HG03095 (cell line): Measurements from ENCODE around the gene SYNGR3.

Experiments
- ATAC-seq: cut with Tn5 transposase; IDR thresholded peaks from one replicate; pipeline ENCODE4 v1.9.1; 2021; ENCODE audit warnings: moderate library complexity; ENCODE audit not compliant: unreplicated experiment

The SYNGR3 gene

DNA sequence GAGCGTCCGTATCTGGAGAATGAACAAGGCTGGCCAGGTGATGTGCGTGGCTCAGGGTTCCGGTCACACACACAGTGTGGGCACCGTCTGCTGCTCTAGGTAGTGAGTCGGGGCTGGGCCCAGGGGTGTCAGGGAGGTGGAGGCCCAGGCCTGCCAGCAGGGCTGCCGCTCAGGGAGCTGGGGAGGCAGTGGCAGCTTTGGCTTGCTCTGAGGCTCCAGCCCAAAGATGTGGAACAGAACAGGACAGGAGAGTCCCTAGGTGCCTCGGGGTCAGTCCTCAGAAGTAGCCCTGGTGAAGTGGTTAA lies 13.6 kb upstream of the SYNGR3 start:
- no peak for ATAC-seq

DNA sequence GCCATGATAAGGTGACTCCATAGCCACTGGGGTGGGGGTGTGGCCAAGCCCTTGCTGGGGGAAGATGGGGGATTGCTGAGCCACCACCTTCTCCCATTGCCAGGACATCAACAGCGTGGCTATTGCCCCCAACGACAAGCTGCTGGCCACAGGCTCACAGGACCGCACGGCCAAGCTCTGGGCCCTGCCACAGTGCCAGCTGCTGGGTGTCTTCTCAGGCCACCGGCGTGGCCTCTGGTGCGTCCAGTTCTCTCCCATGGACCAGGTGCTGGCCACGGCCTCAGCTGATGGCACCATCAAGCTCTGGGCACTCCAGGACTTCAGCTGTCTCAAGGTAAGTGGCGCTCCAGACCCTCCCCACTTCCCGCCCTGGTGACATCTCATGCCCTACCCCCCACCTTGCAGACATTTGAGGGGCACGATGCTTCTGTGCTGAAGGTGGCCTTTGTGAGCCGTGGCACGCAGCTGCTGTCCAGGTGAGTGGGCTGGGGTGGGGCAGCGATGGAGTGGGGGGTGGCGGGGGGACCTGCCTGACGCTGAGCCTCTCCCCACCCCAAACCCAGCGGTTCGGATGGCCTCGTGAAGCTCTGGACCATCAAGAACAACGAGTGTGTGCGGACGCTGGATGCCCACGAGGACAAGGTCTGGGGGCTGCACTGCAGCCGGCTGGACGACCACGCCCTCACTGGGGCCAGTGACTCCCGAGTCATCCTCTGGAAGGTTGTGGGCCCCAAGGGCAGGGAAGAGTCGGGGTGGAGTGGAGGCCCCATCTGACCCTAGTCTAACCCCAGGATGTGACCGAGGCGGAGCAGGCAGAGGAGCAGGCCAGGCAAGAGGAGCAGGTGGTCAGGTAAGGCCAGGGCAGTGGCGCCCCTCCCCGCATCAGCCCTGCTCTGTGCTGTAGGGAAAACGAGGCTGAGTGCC lies 12.6 kb upstream of the SYNGR3 start:
- no peak for ATAC-seq

DNA sequence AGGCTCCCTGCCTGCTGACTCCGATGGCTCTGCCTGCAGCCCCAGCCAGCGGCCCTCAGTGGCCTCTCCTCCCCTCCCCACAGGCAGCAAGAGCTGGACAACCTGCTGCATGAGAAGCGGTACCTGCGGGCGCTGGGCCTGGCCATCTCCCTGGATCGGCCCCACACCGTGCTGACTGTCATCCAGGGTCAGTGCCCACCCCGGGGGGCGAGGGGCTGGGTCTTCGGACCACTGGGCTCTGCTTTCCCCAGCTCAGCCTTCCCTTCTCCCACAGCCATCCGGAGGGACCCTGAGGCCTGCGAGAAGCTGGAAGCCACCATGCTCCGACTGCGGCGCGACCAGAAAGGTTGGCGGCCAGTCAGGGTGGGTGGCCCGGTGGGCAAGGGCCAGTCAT lies 11.9 kb upstream of the SYNGR3 start:
- no peak for ATAC-seq

DNA sequence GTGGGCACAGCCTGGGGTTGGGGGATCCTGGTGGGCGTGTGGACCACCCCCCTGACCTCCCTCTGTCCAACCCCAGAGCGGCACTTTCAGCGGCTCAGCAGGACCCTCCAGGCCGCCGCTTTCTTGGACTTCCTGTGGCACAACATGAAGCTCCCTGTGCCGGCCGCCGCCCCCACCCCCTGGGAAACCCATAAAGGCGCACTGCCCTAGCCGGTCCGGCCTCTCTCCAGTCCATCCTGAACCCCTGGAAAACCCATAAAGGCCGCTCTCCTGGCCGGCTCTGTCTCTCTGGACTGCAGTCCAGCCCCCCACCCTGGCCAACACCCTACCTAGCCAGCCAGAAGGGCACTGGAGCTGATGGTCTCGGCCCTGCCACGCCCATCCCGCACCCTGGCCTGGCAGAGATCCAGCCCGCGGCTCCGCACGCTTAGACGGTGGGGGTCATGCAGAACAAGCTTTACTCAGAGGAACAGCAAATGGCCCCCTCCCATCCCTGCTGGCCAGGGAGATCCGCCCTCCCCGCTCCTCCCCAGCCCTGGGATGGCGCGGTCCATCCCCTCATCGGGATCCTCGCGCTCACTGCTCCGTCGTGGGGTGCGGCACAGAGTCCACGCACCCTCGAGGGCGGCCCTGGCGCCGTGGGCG lies 11.2 kb upstream of the SYNGR3 start:
- ATAC-seq, result no peak

DNA sequence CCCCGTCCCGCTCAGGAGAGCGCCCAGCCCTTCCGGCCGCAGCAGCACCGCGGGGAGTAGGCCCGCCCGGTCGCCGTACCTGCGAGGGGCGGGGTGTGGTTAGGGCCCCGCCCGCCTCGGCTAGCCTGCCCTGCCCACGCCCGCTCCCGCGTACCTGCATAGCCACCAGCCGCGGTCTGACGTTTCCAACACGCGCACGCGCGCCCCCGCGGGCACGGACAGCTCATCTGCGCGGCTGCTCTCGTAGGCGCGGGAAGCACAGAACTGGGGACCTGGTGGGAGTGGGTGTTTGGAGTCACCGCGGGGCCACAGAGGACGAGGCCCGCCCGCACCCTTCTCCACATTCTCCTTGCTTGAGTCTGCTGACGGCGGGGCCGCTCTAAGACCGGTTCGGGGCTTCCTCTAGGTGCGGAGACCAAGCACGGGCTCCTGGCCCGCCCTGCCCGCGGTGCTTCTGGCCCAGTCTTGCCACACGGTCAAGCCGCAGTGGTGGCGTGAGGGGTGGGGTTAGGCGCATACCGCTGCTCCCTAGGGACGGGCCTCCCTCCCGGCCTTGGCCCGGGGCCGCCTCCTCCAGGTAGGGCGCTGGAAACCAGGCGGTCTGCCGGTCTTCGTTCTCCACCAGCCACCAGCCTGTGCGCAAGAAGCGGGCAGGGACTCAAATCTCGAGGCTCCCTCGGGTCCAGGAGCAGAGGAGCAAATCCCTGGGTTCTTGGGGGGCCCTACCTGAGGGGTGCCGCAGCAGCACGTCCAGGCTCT lies 10.3 kb upstream of the SYNGR3 start:
- ATAC-seq, result no peak

DNA sequence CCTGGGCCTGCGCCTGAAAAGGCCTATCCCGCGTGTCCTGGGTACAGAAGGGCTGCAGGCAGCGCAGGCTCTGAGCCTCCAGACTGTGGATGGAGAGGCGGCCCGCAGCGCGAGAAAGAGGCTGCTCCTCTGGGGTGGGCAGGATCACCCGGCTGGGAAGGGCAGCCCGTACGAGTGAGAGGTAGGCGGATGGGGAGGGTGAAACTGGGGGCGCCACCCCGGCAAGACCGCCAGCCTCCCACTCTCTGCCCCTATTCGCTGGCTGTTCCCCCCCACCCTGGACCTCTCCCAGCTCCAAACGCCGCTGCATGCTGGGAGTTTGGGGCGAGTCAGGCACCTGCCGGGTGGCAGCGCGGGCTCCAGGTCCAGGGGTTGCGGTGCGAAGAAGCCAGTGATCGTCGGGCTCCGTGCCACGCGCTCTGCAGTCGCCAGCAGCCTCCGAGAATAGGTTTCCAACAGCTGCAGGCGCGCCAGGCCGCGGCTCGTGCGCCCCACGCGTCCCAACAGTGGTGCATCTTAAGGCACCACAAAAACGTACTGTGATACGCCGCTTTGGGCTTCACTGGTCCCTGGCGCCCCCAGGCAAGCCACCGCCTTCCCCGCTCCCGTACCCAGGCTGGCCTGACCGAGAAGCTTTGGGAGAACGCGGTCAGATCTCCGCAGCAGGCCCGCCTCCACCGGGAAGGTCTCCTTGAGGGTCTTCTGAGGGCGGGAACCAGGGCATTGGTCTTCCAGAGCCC lies 9.6 kb upstream of the SYNGR3 start:
- ATAC-seq, result no peak

DNA sequence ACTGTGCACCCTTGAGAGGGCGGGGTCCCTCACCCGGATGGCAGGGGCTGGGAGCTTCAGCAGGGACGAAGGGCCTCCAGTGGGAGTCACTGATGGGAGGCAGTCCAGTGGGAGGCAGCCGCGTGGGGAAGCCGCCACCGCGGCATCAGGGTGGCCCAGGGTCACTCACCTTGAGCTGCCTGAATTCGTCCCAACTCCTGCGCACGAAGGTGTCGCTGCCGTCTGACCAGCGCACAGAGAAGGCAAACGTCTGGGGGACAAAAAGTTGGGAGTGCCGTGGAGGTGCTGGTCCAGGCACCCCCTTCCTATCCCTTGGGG lies 9.0 kb upstream of the SYNGR3 start:
- no peak for ATAC-seq

DNA sequence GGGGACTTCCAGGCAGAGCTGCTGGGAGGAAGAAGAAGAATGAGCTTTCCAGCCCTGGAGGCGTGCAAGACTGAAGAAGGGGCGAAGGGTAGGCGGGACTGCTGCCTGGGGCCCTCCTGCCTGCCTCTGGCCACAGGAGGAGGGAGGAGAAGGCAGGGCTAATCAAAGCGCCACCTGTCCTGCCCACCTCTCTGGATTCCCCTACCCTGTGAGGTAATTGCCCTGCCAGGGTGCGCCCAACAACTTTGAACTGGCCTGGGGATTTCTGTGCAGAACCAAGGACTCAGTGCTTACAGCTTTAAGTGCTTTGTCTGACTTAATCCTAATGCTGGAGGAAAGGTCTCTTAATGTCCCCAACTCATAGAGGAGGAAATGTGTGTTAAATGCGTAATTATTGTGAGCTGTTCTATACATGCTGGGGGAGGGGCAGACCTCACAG lies 8.4 kb upstream of the SYNGR3 start, which contains the start of gene NOXO1:
Gene NOXO1 (minus strand): TSS at position 72 of the 439 bp plus-strand sequence. CDS start 290 bp downstream, outside the sequence.
- ATAC-seq, result no peak

DNA sequence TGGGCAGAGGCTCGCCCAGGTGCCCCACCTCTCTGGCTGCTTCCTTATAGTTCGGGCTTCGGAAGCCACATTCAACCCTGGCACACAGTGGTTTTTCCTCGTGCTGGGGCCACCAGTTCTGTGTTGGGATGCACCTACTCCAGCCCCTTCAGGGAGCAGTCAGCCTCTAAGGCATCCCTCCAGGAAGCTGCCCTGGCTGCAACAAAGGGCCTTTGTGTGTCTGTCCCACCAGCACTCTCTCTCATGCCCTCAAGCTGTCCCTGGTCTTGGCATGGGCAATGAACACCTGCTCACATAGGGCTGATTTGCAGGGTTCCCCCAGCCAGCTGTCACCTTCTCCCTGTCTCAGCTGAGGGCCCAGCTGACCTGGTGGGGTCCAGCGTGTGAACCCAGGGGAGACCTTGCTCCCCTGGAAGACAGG lies 7.7 kb upstream of the SYNGR3 start:
- no peak for ATAC-seq

DNA sequence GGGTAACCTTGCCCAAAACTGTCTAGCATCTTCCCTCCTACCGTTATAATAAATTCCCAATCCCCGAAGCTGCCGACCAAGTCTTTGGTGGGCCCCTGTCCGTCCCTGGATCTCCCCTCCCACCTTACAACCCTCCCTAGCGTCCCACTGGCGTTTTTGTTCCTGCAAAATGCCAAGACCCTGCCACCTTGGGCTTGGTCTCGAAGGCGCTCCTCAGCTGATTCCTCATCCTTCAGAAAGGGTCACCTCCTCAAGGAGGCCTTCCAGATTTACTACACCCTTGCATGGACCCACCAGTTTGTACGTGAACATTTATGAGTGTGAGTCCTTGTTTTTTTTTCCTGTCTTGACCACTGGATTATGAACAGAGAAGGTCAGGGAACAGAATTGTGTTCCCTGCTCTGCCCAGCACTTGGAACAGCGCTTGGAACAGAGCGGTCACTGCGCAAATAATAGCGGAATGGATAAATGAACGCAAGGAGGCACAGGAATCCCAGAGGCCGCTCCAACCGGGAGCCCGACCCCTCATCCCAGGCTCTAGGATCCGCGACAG lies 6.7 kb upstream of the SYNGR3 start:
- no peak for ATAC-seq

DNA sequence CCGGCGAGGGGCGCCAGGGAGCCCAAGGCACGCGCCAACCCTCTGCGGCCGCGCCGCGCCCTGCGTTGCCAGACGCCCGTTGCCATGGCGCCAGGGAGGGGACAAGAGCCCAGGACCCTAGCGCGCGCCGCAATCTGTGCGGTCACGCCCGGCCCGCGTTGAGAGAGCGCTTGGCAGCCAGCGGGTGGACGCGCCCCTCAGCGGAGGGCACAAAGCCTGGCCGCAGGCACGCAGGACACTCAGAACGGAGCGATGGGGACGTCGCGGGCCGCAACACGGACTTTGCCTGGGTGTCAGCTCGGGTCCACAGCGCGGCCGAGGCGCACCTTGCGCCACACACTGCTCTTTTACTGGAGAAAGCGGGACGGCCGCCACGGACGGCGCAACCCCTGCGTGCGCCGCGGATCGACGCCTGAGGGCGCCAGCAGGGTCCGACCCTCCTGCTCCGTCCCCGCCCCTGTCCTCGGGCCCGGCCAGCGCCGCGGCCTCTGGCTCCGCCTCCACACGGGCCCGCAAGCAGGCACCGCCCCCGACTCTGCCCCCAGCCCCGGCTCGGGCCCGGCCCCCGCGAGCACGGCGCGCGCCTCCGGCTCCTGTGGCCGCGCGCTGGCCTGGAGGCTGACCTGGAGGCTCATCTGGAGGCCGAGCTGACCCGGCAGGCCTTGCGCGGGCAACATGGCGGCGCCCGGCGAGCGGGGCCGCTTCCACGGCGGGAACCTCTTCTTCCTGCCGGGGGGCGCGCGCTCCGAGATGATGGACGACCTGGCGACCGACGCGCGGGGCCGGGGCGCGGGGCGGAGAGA lies 6.0 kb upstream of the SYNGR3 start, which contains the start of gene GFER:
Gene GFER (plus strand): TSS at position 650 of the 803 bp plus-strand sequence. CDS start 26 bp downstream, at position 676.
- peak; percentile 61 for ATAC-seq

DNA sequence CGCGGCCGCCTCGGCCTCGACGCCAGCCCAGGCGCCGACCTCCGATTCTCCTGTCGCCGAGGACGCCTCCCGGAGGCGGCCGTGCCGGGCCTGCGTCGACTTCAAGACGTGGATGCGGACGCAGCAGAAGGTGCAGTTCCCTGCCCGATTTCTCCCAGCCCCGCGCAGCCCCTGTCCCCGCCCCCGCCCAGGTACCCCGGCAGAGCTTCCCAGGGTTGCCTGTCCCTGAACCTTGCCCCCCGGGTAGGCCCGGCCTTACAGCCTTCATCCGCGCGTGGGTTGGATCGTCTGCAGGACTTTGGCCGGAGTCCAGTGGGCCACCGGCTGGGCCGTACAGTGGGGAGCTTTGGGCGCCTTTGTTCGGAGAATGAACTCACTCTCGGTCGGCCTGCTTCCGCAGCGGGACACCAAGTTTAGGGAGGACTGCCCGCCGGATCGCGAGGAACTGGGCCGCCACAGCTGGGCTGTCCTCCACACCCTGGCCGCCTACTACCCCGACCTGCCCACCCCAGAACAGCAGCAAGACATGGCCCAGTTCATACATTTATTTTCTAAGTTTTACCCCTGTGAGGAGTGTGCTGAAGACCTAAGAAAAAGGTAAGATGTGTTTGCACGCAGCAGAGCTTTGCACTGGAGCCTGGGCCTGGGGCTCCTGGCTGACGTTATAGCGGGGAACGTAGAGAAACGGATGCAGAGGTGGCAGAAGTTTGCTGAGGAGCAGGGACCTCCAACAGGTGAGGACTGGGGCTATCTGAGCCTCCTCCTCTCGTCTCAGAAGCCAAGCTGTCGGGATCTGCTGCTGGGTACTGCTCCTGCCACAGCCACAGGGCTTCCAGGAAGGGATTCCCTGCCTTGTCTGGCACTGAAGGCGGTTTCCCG lies 5.2 kb upstream of the SYNGR3 start:
- ATAC-seq, result no peak

DNA sequence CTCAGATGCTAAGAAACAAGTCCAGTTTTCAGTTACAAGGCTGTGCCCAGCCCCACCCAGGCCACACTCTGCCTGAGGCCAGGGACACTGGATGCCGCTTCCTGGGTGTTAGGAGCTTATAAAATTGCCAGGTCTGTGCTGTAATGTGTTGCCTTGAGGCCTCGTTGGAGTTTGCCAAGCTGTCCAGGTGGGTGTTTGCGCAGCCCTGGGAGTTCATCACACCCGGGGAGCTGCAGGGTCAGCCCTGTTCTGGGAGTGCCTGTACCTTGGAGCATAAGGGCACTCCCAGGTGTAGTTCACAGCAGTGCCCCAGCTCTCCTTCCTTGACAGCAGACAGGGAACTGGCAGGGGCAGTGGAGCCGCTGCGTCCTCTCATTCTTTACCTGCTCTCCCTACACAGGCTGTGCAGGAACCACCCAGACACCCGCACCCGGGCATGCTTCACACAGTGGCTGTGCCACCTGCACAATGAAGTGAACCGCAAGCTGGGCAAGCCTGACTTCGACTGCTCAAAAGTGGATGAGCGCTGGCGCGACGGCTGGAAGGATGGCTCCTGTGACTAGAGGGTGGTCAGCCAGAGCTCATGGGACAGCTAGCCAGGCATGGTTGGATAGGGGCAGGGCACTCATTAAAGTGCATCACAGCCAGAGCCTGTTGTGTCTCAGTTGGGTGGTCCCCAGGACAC lies 4.2 kb upstream of the SYNGR3 start:
- no peak for ATAC-seq

DNA sequence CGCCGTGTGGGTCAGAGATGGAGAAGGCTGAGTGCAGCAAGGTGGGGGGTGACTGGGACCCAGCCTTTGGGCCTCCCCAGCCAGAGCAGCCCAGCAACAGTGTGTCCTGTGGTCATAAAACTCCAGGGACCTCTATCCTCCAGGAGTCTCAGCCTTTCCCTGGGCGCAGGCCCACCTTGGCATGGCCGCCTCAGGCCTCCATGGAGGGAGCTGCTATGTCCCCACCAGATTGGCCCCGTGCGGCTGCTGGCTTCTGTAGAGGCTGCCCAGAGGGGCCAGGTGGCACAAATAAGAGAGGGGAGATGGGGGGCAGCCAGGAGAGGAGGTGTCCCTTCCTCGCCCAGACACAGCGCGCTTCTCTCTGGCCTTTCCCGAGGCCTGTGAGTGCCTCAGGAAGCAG lies 2.6 kb upstream of the SYNGR3 start:
- ATAC-seq, result no peak

DNA sequence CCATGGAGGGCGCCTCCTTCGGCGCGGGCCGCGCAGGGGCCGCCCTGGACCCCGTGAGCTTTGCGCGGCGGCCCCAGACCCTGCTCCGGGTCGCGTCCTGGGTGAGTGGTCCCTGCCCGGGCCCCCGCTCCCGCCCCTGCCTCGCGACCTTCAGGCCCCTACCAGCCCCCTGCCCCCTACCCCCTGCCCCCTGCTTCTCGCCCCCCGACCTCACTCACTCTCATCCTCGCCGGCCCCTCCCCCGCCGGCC lies 256 bp downstream of the SYNGR3 start:
- ATAC-seq, result no peak

DNA sequence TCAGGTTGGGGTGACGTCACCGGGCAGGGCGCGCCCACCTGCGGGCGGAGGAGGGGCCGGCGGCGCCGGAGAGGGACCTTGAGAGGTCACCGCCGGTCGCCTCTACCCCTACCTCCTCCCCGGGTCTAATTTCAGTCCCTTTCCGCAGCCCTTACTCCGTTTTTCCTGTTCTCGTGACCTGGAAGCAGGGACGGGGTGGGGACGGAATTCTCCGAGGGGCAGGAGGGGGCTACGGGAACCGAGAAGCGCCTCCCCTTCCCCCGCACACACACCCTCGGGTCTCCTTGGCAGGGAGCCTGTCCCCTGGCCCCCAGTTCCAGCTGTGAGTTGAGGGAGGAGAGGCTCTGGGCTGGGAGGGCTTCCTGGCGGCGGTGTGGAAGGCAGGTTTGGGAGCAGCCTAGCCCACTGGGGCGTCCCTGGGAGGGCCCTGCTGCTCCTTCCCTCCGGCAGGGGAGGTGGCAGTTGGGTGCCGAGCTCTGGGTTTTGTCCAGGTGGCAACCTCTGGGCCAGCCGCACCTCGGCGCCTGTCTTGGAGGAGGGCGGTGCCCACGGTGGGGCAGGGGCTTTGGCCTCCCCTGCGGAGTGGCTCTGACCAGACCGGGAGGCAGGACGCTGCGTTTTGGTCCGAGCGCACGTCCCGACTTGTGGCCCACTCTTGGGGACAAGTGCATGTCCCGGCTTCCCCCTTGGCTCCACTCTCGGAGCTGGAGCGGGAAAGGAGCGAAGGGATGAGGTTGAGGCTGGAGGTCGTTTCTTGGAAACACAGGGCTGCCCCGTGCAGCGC lies 773 bp downstream of the SYNGR3 start:
- no peak for ATAC-seq

DNA sequence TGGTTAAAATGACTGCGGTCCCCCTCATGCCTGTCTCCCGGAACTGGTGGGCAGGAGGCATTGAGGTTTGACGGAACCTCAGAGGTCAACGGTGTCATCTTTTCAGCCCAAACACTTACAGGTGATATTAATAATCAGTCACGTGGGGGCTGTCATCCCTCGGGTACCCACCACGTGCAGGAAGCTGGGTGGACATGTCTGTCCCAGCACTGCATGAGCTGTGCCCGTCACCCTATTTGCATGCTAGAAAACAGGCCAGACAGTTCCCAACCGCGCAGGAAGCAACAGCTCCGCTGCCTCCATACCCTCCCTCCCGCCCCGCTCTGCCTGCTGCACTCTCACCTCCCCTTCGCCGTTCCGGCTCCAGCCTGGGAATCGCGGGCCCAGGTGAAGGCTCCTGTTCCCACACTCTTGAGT lies 1.4 kb downstream of the SYNGR3 start:
- ATAC-seq, result no peak

DNA sequence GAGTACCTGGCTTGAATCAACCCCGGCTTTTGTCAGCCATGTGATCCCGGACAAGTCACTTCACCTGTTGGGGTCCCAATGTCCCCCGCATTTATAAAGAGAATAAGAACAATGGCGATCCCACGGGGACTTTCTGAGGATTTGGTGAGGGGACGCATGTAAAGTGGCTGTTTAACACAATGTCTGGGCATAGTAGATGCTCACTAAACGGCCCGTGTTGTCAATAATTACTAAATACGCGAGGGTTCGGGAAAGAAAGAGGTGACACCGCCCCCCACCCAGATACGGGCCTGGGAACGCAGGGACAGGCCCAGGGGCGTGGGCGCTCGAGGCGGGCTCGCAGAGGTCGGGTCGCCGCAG lies 1.8 kb downstream of the SYNGR3 start:
- ATAC-seq, result no peak
